Gastrocnemius medialis (tissue), 4 donors: ENCODE results near the gene TSSK1B.

Source experiments
- POLR2A ChIP-seq, 2 donors: fragments of 450-650 bp; IDR thresholded peaks; one replicate each; pipeline ENCODE4 v1.6.1; 2017; ENCODE audit warnings: antibody characterized with exemption in 2 of 2, mild to moderate bottlenecking in 2 of 2, moderate library complexity in 2 of 2
- TF ChIP-seq, protein P1 (sequence below), 5 experiments: fragments of 450-650 bp in 3 of 5; fragments of 200-600 bp in 2 of 5; sonication (generic) in 2 of 5; IDR thresholded peaks in 4 of 5; conservative IDR thresholded peaks in 1 of 5; 1 replicate in 4 of 5; 2 replicates in 1 of 5; pipeline ENCODE4 v1.5.1; 2016 to 2019; ENCODE audit warnings: antibody characterized with exemption in 5 of 5, mild to moderate bottlenecking in 3 of 5, moderate library complexity in 3 of 5

DNA sequence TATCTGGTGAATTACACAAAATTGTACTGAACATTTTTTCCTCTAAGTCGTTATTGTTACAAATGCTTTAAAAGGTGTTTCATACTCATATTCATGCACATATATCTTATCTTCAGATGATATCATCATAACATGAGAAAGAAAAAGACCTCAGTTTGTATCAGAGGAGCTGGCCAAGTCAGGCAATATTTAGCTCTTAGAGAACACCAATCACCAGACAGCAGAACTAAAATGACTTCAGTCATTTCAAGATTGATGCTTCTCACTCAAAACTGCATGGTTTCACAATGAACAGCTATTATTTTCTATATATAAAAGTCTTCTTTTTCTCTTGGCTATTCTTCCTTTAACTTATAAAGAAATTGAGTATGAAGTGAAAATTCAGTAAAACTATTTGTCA lies 44.6 kb downstream of the TSSK1B start:
- TF ChIP-seq, protein P1, sequence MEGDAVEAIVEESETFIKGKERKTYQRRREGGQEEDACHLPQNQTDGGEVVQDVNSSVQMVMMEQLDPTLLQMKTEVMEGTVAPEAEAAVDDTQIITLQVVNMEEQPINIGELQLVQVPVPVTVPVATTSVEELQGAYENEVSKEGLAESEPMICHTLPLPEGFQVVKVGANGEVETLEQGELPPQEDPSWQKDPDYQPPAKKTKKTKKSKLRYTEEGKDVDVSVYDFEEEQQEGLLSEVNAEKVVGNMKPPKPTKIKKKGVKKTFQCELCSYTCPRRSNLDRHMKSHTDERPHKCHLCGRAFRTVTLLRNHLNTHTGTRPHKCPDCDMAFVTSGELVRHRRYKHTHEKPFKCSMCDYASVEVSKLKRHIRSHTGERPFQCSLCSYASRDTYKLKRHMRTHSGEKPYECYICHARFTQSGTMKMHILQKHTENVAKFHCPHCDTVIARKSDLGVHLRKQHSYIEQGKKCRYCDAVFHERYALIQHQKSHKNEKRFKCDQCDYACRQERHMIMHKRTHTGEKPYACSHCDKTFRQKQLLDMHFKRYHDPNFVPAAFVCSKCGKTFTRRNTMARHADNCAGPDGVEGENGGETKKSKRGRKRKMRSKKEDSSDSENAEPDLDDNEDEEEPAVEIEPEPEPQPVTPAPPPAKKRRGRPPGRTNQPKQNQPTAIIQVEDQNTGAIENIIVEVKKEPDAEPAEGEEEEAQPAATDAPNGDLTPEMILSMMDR (IDR thresholded peaks at IDR 0.05 in 4 of 5, conservative IDR thresholded peaks at IDR 0.05 in 1 of 5) = no peak
- TF ChIP-seq POLR2A (IDR thresholded peaks at IDR 0.05) = no peak
